GM18868 (cell line): ENCODE results near the gene ELMO1.

ENCODE experiments used
- ATAC-seq: cut with Tn5 transposase; IDR thresholded peaks from one replicate; pipeline ENCODE4 v1.9.1; 2021; ENCODE audit warnings: mild to moderate bottlenecking, moderate library complexity; ENCODE audit not compliant: unreplicated experiment

Gene ELMO1

DNA sequence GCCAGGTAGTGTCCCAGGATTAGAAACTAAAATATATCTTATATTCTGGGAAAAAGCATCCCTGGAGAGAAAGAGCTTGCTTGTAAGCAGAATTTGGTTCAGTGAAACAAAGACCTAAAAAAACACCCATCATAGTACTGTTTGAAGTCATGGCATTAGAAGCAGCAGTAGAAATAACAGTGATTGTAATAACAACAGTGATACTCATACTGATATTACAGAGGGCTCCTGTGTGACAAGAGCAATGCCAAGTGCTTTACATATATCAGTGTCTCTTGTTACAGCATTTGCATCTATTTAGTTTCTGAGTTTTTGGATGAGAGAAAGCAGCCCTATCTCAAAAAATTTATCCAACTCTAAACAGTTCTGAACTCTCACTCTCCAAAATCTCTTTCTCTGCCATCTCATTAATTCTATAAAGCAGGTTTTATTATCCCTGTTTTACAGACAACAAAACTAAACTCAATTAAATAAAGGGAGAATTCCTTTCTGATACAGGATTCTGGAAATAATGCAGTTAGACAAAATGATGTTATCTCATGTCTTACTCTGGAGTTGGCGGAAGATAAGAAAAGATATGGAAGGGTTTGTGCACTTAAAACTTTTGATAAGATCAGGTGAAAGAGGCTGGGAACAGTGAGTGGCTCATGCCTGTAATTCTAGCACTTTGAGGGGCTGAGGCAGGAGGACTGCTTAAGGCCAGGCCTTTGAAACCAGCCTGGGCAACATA is 577.9 kb downstream of the ELMO1 start:
- ATAC-seq: no peak

- no peak for ATAC-seq
Observed at GRCh38 chr7:36868727-36869411, 579.8 kb downstream of the ELMO1 start.

DNA sequence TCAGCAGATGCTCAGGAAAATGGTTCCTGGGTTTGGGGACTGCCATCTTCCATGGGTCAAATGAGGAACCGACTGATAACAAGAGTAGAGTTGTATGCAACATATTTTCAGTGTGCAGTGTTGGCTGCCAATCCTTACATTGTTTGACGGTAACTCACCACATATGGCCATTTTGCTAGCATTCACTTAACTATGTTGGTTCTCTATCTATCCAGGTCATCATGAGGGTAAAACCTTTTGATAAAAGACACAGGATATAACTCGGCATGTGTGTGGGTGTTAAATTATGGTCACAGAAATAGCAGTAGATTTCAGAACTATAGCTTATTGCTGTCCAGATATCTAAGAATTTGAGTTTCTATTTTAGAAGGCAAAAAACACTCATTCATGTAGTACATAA is 583.6 kb downstream of the ELMO1 start:
- no peak for ATAC-seq

DNA sequence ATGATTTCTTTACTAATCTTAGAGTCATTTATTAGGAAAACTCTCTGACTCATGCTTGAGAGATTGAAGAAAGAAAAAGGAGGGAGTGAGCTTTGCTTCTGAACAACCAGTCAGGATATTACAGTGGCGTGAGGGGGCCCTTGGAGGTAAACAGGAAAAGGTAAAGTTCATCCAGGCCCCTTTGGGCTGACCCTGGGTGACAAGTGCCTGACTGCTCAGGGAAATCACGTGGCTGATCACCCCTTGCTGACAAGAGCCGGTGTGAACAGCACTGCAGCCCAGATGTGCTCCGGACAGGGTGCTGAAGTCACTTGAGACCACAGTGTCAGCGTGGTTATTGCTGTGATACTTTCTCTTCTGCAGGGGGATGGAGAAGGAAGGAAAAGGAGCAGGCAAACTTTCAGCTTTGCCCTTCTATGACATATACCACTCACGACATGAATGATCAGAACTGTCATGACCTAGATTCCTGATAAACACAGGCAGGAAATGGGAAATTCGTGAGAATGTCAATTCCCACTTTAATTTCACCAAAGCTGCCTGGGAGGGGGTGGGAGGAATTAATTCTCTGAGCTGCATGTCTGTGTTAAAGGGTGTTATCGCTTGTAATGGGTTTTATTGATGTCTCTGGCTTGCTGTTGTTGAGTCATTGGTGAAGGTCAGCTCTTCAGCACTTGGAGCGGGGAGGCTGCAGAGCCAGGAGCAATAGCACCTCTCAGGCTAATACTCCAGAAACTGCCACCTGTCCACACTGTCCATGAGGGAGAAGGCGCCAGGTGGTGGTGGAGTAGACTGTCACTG is 584.6 kb downstream of the ELMO1 start:
- ATAC-seq: no peak

DNA sequence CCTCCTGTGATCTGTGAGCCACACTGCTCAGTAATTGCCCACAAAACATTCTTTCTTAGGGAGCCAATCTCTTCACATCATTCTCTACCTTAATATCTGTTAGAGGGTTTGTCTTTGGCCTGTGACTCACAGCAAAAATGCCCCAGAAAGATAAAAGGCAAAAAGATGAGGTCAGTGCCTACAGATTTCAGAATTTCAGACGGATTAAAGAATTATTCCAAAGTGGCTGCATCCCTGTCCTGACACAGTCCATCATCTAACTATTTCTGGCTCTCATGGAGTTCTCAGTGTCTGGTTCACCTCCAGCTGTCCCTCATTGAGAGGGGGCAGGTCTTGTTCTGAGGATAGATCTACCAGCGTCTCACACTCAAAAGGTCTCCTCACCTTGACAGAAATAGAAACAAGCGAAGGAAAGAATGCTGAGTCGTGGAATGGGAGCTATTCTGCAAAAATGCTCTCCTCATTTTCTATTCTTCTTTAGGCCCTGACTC is 585.8 kb downstream of the ELMO1 start:
- no peak for ATAC-seq

DNA sequence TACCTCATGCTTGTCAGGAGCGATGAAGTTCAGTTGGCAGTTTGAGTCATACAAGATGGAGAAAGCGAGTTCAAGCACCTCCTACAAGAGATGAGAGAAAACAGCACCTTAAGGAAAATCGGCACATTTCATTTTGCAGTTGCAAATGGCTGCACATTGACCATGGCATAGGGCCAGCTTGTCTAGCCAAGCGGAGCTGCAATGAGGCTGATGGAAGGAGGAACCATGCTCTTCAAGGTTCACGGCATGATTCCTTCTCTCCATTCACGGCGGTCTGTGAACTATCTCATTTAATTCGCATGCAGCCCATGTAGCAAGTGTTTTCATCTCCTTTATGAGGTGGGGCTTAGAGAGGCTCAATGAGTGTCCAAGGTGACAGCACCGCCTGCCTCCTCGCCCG is 587.0 kb downstream of the ELMO1 start:
- ATAC-seq: no peak

- ATAC-seq: no peak
Observed at GRCh38 chr7:36860681-36861080, 588.0 kb downstream of the ELMO1 start.

DNA sequence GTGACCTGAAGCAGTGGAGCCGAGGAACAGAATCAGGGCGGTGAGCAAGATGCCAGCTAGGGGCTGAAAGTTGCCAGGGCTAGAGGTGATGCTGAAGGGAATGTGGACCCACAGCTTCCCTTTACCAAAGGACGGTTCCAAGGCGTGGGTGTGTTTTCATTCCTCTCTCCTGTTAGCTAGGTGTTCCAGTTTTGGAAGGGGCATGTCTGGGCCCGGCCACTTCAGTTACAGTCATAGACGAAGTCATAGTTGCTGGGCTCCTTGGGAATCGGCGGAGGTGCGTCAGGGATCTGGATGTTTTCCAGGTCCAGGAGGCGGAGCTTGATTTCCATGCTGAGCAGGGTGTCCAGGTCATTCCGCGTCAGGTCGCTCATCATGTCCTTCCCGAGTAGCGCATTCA is 593.3 kb downstream of the ELMO1 start:
- no peak for ATAC-seq

GRCh38 chr7:36854652-36855051 is 594.0 kb downstream of the ELMO1 start:
- ATAC-seq: no peak

GRCh38 chr7:36852931-36853330 is 595.7 kb downstream of the ELMO1 start:
- no peak for ATAC-seq

DNA sequence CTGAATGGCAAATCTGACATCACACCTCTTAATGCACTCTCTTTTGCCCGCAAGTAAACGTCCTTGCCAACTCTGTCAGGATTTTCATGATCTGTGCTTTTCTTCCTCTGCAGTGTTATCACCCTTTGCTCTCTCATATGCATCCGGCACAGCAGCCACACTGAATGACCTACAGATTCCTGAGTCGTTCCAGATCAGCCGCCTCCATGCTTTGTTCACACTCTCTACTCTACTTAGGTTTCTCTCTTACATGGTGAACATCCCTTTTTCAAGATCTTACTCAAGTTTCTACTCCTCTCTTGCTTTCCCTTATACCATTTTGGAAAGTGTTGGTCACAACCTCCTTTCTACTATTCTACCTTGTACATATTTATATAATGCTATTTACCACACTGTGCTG is 596.6 kb downstream of the ELMO1 start:
- ATAC-seq: no peak

- no peak for ATAC-seq
Observed at GRCh38 chr7:36851382-36851781, 597.3 kb downstream of the ELMO1 start.

DNA sequence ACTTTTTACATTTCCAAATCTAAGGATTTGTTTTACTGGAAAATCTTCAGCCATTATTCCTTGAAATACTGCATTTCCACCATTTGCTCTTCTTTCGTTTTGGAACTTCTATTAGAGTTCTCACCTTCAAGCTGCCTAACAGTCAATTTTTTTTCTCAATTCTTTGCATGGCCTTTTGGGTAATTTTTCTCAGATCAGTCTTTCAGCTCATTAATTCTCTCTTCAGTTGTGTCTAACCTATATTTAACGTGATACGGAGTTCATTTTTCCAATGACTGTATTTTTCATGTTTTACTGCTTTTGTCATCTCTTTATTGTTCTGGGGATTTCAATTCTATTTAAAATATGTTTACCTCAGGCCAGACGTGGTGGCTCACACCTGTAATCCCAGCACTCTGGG is 600.7 kb downstream of the ELMO1 start:
- no peak for ATAC-seq

GRCh38 chr7:36844374-36844773 is 604.3 kb downstream of the ELMO1 start:
- no peak for ATAC-seq

- ATAC-seq: no peak
Observed at GRCh38 chr7:36840904-36841303, 607.8 kb downstream of the ELMO1 start.

DNA sequence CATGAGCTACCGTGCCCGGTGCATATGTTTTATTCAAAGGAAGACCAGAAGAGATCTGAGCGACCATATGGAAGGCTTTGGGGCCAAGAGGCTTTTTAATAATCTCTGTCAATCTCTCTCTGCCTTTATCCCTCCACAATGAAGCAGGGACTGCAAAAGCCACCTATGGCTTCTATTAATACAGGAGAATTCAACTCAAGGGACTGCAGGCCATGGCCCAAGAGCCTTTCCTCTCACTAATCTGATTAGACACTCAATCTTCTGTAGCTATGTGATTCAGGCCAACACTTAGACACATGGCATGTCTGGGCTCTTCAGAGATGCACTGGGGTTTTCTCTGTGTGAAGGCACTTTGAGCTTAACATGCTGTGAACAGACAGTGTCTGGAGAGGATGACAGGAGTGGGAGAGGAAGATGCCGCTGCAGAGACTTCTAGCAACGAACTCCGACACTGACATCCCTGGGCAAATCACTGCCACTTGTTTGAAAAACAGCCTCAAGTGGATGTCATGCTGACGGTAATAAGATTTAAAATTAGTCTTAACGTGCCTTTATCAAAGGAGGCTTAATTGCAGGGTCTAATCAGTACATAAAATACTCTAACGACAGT is 609.9 kb downstream of the ELMO1 start:
- ATAC-seq: no peak

DNA sequence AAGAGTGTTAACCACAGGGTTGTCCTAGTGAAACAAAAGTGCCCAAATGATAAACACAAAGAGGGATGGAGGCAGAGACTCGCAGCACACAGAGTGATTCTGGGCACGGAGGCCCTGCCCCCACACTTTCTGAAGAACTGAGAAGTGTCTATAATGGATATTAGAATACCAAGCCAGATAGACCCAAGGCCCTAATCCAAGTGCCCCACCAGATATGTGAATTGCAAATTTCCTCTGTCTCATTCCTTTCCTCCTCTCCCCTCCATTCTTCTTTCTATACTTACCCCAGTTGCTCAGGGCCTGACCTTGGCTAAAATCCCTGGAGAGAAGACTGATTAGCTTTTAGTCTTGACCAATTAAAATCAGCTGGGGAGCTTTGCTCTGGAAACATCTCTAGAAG is 617.6 kb downstream of the ELMO1 start:
- ATAC-seq: no peak

- ATAC-seq: no peak
Observed at GRCh38 chr7:36827726-36828703, 620.6 kb downstream of the ELMO1 start.

DNA sequence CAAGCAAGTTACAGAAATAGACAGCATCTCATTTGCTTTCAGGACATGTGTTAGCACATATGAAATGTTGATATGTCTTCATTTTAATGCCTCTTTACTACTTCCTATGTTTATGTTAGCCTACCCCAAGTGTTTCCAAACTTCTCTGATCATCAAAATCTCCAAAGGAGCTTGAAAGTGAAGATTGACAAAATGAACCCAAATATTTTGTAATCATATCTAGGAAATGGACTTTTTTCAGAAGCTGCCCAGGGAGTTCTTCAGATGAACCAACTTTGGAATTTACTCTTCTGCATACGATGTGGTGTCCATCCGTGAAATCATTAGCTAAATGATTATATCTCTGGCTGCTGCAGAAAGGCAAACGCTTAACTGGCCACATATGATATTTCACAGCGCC is 623.2 kb downstream of the ELMO1 start:
- ATAC-seq: no peak

GRCh38 chr7:36823353-36823752 is 625.3 kb downstream of the ELMO1 start:
- ATAC-seq: no peak
